H4 (cell line): ENCODE data around the gene HTT. TPM values are rescaled to one million over a fixed set of nuclear protein-coding genes. Genes with fewer than 3 reads are reported as not detected.

ENCODE experiments used
- DNase-seq: peaks from one replicate; pipeline ENCODE4 v3.0.0-alpha.2; 2015; ENCODE audit warnings: low spot score
- total RNA-seq: library from RNA; depleted of rRNA; stranded (reverse); fragments of >200 nt; shearing (Covaris generic); gene quantifications from 2 replicates; pipeline ENCODE4 v1.2.3, GENCODE V29; 2014

HTT gene
- total RNA-seq, 1 experiment from 2014 or later, result 23.9 TPM

DNA sequence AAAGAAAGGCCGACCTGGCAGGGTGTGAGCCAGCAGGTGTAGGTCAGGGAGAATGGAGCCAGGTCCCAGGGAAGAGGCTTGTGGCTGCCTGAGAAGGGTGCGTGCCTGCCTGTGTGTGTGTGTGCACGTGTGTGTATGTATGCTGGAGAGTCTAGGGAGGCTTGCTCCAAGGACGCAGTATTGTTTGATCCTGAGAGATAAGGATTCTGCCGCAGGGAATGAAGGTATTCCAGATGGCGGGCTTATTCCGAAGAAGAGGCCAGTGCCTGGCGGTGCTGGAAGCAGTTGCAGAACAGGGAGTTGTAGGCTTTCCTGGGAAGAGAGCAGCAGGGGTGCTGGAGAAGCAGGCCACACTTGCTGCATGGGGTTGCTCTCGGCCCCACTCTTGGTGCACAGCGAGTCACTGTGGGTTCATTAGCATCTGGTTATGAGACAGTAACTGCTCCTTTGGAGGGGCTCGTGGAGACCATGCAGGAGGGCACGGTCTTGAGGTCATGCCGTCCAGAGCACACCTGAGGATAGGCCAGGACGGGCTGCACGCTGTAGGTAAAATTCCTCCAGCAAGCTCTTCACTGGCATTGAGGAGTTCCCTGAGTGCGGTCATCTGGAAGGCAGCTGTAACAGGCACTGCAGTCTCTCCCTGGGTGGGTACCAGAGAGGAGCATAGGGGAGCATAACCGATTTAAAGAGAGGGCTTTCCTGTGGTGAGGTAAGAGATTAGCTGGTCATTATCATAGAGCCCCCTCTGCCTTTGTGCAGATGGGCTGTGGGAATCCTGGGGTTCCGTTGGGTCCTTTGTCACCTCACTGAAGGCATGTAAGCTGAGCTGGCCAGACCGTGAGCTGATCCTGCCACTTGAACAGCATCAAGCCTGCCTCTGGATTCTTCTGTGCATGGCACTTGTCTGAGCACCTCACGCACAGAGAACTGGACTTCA lies 144.6 kb downstream of the HTT start:
- DNase-seq, result no peak

DNA sequence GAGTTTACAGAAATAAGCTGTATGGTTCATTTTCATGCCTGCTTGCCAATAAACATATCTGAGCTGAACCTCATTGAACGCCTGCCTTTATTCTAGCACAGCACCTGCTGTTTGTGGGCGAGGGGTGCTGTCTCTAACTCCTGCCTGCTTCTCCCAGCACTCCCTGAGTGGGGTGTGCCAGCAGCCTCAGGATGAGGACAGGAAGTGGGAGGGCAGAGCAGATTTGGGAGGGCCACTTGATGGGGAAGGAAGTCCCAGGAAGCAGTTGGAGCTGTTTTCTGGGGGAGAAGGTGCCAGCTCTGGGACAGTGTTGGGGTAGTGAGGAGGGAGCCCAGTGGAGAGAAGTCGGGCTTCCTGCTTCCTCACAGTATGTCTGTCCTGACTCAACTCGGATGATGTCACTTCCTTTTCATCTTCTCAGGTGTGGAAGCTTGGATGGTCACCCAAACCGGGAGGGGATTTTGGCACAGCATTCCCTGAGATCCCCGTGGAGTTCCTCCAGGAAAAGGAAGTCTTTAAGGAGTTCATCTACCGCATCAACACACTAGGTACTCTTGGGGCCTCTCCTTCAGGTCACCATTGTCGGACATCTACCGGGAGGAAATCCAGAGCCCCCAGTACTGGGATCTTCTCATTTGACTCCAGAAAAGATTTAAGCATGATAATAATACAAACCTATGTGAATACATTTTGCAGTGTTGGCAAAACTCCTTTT lies 145.4 kb downstream of the HTT start:
- DNase-seq, result no peak

- no peak for DNase-seq
Observed at GRCh38 chr4:3220476-3221183, 146.1 kb downstream of the HTT start.

DNA sequence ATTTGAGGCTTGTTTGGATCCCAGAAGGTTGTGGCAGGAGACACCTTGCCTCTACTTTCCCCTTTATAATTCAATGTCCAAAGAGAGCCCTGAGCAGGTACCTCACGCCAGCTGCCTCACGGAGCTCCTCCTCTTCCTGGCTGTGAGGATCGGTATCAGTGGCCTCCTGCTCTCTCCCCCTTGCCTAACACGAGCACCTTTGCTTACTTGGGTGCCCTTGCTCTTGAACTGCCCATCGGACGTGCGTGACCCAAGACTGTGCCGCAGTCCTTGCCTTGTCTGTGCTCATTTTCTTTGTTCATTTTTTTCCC lies 146.7 kb downstream of the HTT start:
- no peak for DNase-seq

DNA sequence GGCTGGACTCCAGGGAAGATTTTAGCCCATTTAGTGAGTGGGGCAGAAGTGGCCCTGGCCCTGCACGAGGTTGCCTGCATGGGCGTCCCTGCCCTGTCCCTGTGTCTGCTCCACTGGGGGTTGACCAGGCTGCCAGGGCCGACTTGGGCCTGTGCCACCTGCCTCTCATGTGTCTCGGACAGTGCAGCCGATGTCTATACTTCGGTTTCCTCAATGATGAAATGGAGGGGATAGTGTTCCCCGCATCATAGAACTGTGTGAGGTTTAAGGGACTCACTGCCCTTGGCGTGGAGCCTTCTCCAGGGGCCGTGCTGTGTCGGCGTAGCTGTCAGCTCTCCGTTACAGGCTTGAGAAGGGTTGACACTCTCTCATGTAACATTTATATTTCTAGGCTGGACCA lies 147.5 kb downstream of the HTT start:
- DNase-seq, result no peak

GRCh38 chr4:3223346-3223745 lies 148.9 kb downstream of the HTT start:
- no peak for DNase-seq

DNA sequence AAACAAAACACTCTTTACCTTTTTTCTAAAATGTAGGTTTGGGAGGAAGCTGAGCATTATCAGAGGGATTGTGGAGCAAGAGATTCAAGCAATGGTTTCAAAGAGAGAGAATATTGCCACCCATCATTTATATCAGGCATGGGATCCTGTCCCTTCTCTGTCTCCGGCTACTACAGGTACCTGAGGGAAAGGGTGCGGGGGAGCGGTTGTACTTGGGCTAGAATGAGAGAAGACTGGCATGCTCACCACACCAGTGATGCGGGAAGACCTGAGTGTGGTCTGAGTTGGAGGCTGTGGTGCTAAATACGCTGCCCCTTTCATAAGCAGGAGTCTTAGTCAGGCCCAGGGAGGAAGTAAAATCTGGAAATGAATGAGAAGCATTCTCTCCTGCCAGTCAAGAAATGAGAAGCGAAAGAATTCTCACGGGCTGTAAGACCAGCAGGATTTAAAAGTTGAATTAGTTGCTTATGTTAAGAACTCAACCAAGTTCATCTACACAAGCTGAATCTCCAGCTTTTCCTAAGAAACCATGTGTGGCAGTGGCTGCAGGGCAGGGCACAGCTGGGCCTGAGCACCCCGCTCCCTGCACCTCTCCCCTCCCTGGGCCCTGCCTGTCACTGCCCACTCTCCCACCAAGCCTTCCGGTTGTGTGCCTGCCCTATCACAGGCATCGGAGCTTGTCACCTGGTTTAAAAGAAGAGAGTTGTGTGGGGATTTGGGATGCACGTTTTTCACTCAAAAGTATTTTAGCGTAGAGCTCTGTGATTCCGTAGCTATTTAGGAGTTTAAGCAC lies 149.7 kb downstream of the HTT start:
- no peak for DNase-seq

GRCh38 chr4:3225071-3225850 lies 150.8 kb downstream of the HTT start:
- DNase-seq, result no peak

DNA sequence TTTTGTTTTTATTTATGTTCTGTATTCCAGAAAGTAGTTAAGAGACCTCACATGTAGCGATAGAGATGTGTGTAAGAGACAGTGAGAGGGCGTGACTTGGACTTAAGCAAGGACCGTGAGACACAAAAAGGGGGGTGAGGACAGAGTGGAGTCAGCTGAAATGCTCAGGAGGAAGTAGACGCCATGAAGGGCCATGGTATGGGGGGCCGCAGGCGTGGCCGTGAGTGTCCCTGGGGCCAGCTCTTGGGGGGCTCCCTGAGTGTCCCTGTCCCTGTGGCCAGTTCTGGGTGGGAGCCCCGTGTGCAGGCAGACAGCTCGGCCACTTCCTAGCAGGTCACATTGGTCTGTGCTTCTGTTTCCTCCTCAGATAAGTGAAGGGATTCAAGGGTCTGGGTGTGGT lies 151.5 kb downstream of the HTT start:
- no peak for DNase-seq

DNA sequence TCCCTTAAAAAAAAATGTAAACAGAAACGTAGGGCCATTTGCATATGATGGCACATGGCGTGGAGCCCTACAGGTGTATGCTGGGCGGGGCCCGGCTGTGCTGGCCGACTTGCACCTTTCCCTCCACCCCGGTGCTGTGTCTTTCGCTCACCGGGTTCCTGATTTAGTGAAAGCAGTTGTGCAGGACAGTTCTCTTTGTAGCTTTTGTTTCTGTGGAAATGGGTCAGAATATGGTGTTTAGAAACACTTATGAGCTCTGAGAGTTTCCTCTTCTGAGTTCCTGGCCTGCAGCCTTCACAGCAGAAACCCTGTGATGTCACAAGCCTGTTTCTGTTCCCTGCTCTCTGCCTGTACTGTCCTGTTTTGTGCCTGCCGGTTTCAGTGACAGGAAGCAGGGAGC lies 152.0 kb downstream of the HTT start:
- DNase-seq, result no peak

GRCh38 chr4:3226944-3227343 lies 152.5 kb downstream of the HTT start:
- no peak for DNase-seq

DNA sequence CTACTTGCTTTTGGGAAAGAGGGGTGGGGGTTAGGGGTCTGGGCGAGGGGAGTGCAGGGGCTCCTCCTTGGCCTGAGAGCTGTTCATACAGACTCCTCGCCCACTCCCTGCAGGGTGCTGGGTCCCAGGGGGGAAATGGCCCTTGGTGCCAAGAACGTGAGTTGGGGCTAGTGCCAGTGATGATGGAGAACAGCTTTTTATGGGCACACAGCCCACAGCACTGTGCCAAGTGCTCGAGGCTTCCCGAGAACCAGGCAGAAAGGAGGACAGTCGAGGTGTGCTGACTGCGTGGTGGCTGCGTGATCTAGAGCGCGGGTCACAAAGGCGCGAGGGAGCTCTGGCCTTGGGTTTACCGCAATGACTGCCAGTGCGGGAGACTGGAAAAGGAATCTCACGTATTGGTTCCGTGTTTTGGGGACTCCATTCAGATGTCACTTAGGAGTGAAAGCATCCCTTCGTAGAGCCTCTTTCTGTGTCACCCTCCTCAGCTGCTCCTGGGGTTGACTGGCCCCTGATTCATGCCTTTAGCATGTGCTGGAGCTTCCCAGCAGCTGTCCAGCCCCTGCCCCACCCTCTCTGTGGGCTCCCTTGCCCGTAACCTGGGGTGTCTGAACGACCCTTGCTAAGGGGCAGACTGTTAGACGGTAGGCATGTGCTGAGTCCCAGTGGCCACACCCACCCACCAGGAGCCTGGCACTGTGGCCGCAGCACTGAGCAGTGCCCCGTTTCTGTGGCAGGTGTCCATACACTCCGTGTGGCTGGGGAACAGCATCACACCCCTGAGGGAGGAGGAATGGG lies 153.6 kb downstream of the HTT start:
- DNase-seq, result no peak

- DNase-seq, result no peak
Observed at GRCh38 chr4:3228881-3229280, 154.4 kb downstream of the HTT start.

GRCh38 chr4:3229328-3229727 lies 154.8 kb downstream of the HTT start:
- DNase-seq, result no peak

GRCh38 chr4:3229964-3230363 lies 155.5 kb downstream of the HTT start:
- no peak for DNase-seq

GRCh38 chr4:3231471-3231870 lies 157.0 kb downstream of the HTT start:
- peak; percentile 41 for DNase-seq

GRCh38 chr4:3232001-3232400 lies 157.5 kb downstream of the HTT start:
- no peak for DNase-seq

DNA sequence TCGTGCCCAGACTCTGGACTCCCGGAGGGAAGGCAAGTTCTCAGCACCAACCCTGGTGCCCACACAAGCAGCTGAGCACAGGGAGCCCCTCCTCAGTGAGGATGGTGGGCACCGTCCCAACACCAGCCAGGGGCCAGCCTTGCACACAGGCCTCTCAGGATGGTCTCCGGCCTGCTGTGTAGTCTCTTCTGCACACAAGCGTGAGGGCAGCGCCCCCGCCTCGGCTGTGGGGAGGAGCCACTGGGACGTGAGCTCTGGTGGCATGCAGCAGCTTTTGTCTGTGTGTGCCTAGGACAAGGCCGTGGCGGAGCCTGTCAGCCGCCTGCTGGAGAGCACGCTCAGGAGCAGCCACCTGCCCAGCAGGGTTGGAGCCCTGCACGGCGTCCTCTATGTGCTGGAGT lies 158.4 kb downstream of the HTT start:
- DNase-seq, result no peak

GRCh38 chr4:3233391-3234071 lies 159.1 kb downstream of the HTT start:
- no peak for DNase-seq
